NCI-H1417 (cell line): ENCODE results near the gene VIPR2.
"Not testable (repeated sequence)": the region's sequence is repeated elsewhere in the genome, so short reads cannot be mapped to it uniquely, and the experiment has no call there.

Experiments used
- DNase-seq, 3 experiments: peaks; one replicate each; lab custom pipeline; 2025; lab: John Stamatoyannopoulos, UW

VIPR2 gene

GRCh38 chr7:159138508-159138907 is 6.2 kb downstream of the VIPR2 start:
- no peak for DNase-seq

- no peak for DNase-seq
Observed at GRCh38 chr7:159137906-159138305, 6.8 kb downstream of the VIPR2 start.

- DNase-seq, result peak in 1 of 3 experiments; percentile 18
Observed at GRCh38 chr7:159136846-159137245, 7.8 kb downstream of the VIPR2 start.

GRCh38 chr7:159136442-159136841 is 8.2 kb downstream of the VIPR2 start:
- no peak for DNase-seq

- DNase-seq, result no peak
Observed at GRCh38 chr7:159136013-159136412, 8.7 kb downstream of the VIPR2 start.

- DNase-seq, result not testable (repeated sequence)
Observed at GRCh38 chr7:159132670-159133443, 11.8 kb downstream of the VIPR2 start.

- no peak for DNase-seq
Observed at GRCh38 chr7:159130820-159131219, 13.8 kb downstream of the VIPR2 start.

- no peak for DNase-seq
Observed at GRCh38 chr7:159130199-159130775, 14.4 kb downstream of the VIPR2 start.

- DNase-seq, result no peak
Observed at GRCh38 chr7:159128767-159129166, 15.9 kb downstream of the VIPR2 start.

- no peak for DNase-seq
Observed at GRCh38 chr7:159127691-159128642, 16.7 kb downstream of the VIPR2 start.

GRCh38 chr7:159126311-159127260 is 18.1 kb downstream of the VIPR2 start:
- DNase-seq, result no peak

GRCh38 chr7:159125955-159126270 is 18.8 kb downstream of the VIPR2 start:
- no peak for DNase-seq

- DNase-seq, result no peak
Observed at GRCh38 chr7:159125104-159125954, 19.3 kb downstream of the VIPR2 start.

GRCh38 chr7:159123793-159124192 is 20.9 kb downstream of the VIPR2 start:
- not testable (repeated sequence) for DNase-seq

- not testable (repeated sequence) for DNase-seq
Observed at GRCh38 chr7:159123294-159123693, 21.4 kb downstream of the VIPR2 start.

- no peak for DNase-seq
Observed at GRCh38 chr7:159122276-159122675, 22.4 kb downstream of the VIPR2 start.

GRCh38 chr7:159121476-159121875 is 23.2 kb downstream of the VIPR2 start:
- DNase-seq, result no peak

GRCh38 chr7:159121068-159121467 is 23.6 kb downstream of the VIPR2 start:
- no peak for DNase-seq

GRCh38 chr7:159120540-159120919 is 24.1 kb downstream of the VIPR2 start:
- no peak for DNase-seq

- no peak for DNase-seq
Observed at GRCh38 chr7:159119851-159120539, 24.7 kb downstream of the VIPR2 start.
